Endothelial cell of umbilical vein (primary cell): ENCODE results near the gene TEKT1.

Experiments used
- CTCF ChIP-seq, 2 donors: IDR thresholded peaks; 1 replicate in 1 of 2; 2 replicates in 1 of 2; pipeline ENCODE4 v1.5.1; 2011; ENCODE audit warnings: low read length in 2 of 2, mild to moderate bottlenecking in 2 of 2, moderate library complexity in 2 of 2, control low read depth in 1 of 2, inconsistent platforms in 1 of 2, low read depth in 1 of 2; ENCODE audit not compliant: insufficient read depth in 1 of 2; ENCODE audit errors: extremely low read depth in 1 of 2
- EZH2 ChIP-seq: IDR thresholded peaks from 2 replicates; pipeline ENCODE4 v1.6.1; 2012; ENCODE audit warnings: borderline replicate concordance, low read depth, mild to moderate bottlenecking, moderate library complexity, low read length, inconsistent platforms; ENCODE audit not compliant: severe bottlenecking
- FOS ChIP-seq: IDR thresholded peaks from 2 replicates; pipeline ENCODE4 v1.6.1; 2011; ENCODE audit warnings: mild to moderate bottlenecking, low read length, moderate library complexity, borderline replicate concordance; ENCODE audit not compliant: insufficient read depth
- GATA2 ChIP-seq: IDR thresholded peaks from 2 replicates; pipeline ENCODE4 v1.7.0; 2011; ENCODE audit warnings: low read depth, mild to moderate bottlenecking, moderate library complexity, mixed read lengths, low read length; ENCODE audit not compliant: insufficient read length, insufficient read depth
- MAX ChIP-seq: IDR thresholded peaks from 2 replicates; pipeline ENCODE4 v1.6.1; 2011; ENCODE audit not compliant: insufficient read depth, insufficient read length
- MYC ChIP-seq: IDR thresholded peaks from one replicate; pipeline ENCODE4 v1.6.1; 2011; ENCODE audit warnings: mild to moderate bottlenecking, low read depth, low read length
- POLR2A ChIP-seq: IDR thresholded peaks from 2 replicates; pipeline ENCODE4 v1.6.1; 2012; ENCODE audit warnings: low read depth, mild to moderate bottlenecking, control low read depth, low read length

- no peak for TF ChIP-seq EZH2
- no peak for TF ChIP-seq CTCF (IDR thresholded peaks at IDR 0.05; ENCODE audit: extremely low read depth in 1 of 2, insufficient read depth in 1 of 2, low read depth in 1 of 2, low read length in 2 of 2)
- no peak for TF ChIP-seq POLR2A
- no peak for TF ChIP-seq FOS
- no peak for TF ChIP-seq MYC
- TF ChIP-seq GATA2, result no peak
- TF ChIP-seq MAX, result no peak
These were observed 12.6 kb downstream of the TEKT1 start for GRCh38 chr17:6818938-6819337.
